ENCODE measurements around the gene ZNF652.

DNA sequence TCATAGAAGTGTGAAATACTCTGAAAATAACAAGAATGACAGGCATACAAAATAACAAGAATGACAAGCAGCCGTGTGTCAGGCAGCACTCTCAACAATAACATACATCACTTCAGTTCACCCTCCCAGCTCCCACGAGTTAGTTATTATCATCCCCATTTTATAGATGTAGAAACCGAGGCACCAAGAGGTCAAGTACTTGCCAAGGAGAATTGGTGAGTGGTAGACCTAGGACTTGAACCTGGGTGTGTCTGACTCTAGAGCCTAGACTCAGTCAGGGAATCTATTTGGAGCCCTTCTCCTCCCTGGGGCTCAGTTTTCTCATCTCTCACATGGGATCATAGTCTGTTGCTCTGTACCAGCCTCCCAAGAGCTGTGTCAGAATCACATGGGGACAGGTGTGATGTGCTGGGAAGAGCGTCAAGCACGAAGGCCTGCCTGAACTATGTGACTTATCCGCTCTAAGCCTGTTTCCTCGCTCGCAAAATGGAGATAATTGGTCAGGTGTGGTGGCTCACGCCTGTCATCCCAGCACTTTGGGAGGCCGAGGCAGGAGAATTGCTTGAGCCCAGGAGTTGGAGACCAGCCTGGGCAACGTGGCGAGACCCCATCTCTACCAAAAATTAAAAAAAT, 112.0 kb downstream of the ZNF652 start:
- no peak for TF ChIP-seq ESRRG (CRISPR knock-in tag; IDR thresholded peaks at IDR 0.05)
- TF ChIP-seq, protein P1, sequence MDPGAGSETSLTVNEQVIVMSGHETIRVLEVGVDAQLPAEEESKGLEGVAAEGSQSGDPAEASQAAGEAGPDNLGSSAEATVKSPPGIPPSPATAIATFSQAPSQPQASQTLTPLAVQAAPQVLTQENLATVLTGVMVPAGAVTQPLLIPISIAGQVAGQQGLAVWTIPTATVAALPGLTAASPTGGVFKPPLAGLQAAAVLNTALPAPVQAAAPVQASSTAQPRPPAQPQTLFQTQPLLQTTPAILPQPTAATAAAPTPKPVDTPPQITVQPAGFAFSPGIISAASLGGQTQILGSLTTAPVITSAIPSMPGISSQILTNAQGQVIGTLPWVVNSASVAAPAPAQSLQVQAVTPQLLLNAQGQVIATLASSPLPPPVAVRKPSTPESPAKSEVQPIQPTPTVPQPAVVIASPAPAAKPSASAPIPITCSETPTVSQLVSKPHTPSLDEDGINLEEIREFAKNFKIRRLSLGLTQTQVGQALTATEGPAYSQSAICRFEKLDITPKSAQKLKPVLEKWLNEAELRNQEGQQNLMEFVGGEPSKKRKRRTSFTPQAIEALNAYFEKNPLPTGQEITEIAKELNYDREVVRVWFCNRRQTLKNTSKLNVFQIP (CRISPR knock-in tag; IDR thresholded peaks at IDR 0.05; ENCODE audit: borderline replicate concordance, low read depth) = no peak
- TF ChIP-seq BACH2 (CRISPR knock-in tag; IDR thresholded peaks at IDR 0.05; ENCODE audit: borderline replicate concordance) = no peak
- TF ChIP-seq, protein P2, sequence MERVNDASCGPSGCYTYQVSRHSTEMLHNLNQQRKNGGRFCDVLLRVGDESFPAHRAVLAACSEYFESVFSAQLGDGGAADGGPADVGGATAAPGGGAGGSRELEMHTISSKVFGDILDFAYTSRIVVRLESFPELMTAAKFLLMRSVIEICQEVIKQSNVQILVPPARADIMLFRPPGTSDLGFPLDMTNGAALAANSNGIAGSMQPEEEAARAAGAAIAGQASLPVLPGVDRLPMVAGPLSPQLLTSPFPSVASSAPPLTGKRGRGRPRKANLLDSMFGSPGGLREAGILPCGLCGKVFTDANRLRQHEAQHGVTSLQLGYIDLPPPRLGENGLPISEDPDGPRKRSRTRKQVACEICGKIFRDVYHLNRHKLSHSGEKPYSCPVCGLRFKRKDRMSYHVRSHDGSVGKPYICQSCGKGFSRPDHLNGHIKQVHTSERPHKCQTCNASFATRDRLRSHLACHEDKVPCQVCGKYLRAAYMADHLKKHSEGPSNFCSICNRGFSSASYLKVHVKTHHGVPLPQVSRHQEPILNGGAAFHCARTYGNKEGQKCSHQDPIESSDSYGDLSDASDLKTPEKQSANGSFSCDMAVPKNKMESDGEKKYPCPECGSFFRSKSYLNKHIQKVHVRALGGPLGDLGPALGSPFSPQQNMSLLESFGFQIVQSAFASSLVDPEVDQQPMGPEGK (CRISPR knock-in tag; IDR thresholded peaks at IDR 0.05; ENCODE audit: borderline replicate concordance) = no peak
- TF ChIP-seq OSR1 (CRISPR knock-in tag; IDR thresholded peaks at IDR 0.05) = no peak
- TF ChIP-seq CSDC2 (CRISPR knock-in tag; IDR thresholded peaks at IDR 0.05) = no peak
- TF ChIP-seq TCF4 (CRISPR knock-in tag; IDR thresholded peaks at IDR 0.05; ENCODE audit: borderline replicate concordance) = no peak
- TF ChIP-seq ZFP3 (CRISPR knock-in tag; IDR thresholded peaks at IDR 0.05) = no peak
- TF ChIP-seq ZC3H10 (CRISPR knock-in tag; IDR thresholded peaks at IDR 0.05) = no peak
- TF ChIP-seq ARNTL (CRISPR knock-in tag; IDR thresholded peaks at IDR 0.05; ENCODE audit: borderline replicate concordance, low read depth) = no peak
- TF ChIP-seq SNAI2 (CRISPR knock-in tag; IDR thresholded peaks at IDR 0.05) = no peak
- TF ChIP-seq, protein P3, sequence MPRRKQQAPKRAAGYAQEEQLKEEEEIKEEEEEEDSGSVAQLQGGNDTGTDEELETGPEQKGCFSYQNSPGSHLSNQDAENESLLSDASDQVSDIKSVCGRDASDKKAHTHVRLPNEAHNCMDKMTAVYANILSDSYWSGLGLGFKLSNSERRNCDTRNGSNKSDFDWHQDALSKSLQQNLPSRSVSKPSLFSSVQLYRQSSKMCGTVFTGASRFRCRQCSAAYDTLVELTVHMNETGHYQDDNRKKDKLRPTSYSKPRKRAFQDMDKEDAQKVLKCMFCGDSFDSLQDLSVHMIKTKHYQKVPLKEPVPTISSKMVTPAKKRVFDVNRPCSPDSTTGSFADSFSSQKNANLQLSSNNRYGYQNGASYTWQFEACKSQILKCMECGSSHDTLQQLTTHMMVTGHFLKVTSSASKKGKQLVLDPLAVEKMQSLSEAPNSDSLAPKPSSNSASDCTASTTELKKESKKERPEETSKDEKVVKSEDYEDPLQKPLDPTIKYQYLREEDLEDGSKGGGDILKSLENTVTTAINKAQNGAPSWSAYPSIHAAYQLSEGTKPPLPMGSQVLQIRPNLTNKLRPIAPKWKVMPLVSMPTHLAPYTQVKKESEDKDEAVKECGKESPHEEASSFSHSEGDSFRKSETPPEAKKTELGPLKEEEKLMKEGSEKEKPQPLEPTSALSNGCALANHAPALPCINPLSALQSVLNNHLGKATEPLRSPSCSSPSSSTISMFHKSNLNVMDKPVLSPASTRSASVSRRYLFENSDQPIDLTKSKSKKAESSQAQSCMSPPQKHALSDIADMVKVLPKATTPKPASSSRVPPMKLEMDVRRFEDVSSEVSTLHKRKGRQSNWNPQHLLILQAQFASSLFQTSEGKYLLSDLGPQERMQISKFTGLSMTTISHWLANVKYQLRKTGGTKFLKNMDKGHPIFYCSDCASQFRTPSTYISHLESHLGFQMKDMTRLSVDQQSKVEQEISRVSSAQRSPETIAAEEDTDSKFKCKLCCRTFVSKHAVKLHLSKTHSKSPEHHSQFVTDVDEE (CRISPR knock-in tag; IDR thresholded peaks at IDR 0.05) = no peak
- TF ChIP-seq ISL1 (CRISPR knock-in tag; IDR thresholded peaks at IDR 0.05) = no peak
